OCI-LY3 (cell line): Measurements from ENCODE around the gene GORAB.

Source experiments
- EZH2phosphoT487 ChIP-seq: fragments of 200-600 bp; shearing (Covaris generic); IDR thresholded peaks from 2 replicates; pipeline ENCODE4 v1.6.1; 2018; ENCODE audit warnings: antibody characterized with exemption, mixed run types, low read depth
- TF ChIP-seq, protein P1 (sequence below): fragments of 200-600, 300-600 bp; sonication (generic); IDR thresholded peaks from 2 replicates; pipeline ENCODE4 v1.5.1; 2014; ENCODE audit warnings: antibody characterized with exemption, low read length, low read depth

GRCh38 chr1:170533298-170533697 lies 1.3 kb downstream of the GORAB start:
- TF ChIP-seq, protein P1, sequence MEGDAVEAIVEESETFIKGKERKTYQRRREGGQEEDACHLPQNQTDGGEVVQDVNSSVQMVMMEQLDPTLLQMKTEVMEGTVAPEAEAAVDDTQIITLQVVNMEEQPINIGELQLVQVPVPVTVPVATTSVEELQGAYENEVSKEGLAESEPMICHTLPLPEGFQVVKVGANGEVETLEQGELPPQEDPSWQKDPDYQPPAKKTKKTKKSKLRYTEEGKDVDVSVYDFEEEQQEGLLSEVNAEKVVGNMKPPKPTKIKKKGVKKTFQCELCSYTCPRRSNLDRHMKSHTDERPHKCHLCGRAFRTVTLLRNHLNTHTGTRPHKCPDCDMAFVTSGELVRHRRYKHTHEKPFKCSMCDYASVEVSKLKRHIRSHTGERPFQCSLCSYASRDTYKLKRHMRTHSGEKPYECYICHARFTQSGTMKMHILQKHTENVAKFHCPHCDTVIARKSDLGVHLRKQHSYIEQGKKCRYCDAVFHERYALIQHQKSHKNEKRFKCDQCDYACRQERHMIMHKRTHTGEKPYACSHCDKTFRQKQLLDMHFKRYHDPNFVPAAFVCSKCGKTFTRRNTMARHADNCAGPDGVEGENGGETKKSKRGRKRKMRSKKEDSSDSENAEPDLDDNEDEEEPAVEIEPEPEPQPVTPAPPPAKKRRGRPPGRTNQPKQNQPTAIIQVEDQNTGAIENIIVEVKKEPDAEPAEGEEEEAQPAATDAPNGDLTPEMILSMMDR, result no peak
- no peak for TF ChIP-seq EZH2phosphoT487
